Hepatocyte (in vitro differentiated cells): ENCODE data around the gene TMCO4. TPM values are rescaled to one million over a fixed set of nuclear protein-coding genes. Genes with fewer than 3 reads are reported as not detected.

Experiments
- DNase-seq: peaks from one replicate; pipeline ENCODE4 v3.0.0-alpha.2; 2016; ENCODE audit warnings: low spot score
- H2AFZ ChIP-seq: fragments of 200-600 bp; sonication (generic); 2 replicates; pipeline ENCODE4 v1.6.0; 2016; ENCODE audit warnings: antibody characterized with exemption, mild to moderate bottlenecking
- H3K27ac ChIP-seq: fragments of 200-600 bp; sonication (generic); 2 replicates; pipeline ENCODE4 v1.5.1; 2016; ENCODE audit warnings: mild to moderate bottlenecking
- H3K27me3 ChIP-seq: fragments of 200-600 bp; sonication (generic); 2 replicates; pipeline ENCODE4 v1.6.1; 2016
- H3K36me3 ChIP-seq: fragments of 200-600 bp; sonication (generic); replicated peaks from 2 replicates; pipeline ENCODE4 v1.5.1; 2016; ENCODE audit warnings: low read depth; ENCODE audit not compliant: insufficient read depth
- H3K4me1 ChIP-seq: fragments of 200-600 bp; sonication (generic); 2 replicates; pipeline ENCODE4 v1.5.1; 2016; ENCODE audit warnings: mild to moderate bottlenecking, moderate library complexity; ENCODE audit not compliant: insufficient read depth
- H3K4me2 ChIP-seq: fragments of 200-600 bp; sonication (generic); 2 replicates; pipeline ENCODE4 v1.6.0; 2016
- H3K4me3 ChIP-seq: fragments of 200-600 bp; sonication (generic); 2 replicates; pipeline ENCODE4 v1.5.1; 2016; ENCODE audit warnings: mild to moderate bottlenecking
- H3K79me2 ChIP-seq: fragments of 200-600 bp; sonication (generic); 2 replicates; pipeline ENCODE4 v1.6.0; 2017; ENCODE audit warnings: mild to moderate bottlenecking
- H3K9me2 ChIP-seq: fragments of 200-600 bp; sonication (generic); replicated peaks from 2 replicates; pipeline ENCODE4 v1.6.0; 2017; ENCODE audit warnings: mild to moderate bottlenecking; ENCODE audit not compliant: insufficient read depth
- H3K9me3 ChIP-seq: fragments of 200-600 bp; sonication (generic); 2 replicates; pipeline ENCODE4 v1.5.1; 2016; ENCODE audit warnings: low read depth, mild to moderate bottlenecking
- H4K20me1 ChIP-seq: fragments of 200-600 bp; sonication (generic); 2 replicates; pipeline ENCODE4 v1.6.0; 2016; ENCODE audit warnings: mild to moderate bottlenecking; ENCODE audit not compliant: insufficient read depth, poor library complexity, severe bottlenecking
- CTCF ChIP-seq: fragments of 200-600 bp; sonication (generic); IDR thresholded peaks from 2 replicates; pipeline ENCODE4 v1.5.1; 2016; ENCODE audit warnings: antibody characterized with exemption, mild to moderate bottlenecking; ENCODE audit not compliant: poor library complexity
- EZH2 ChIP-seq: fragments of 200-600 bp; sonication (generic); IDR thresholded peaks from 2 replicates; pipeline ENCODE4 v1.6.1; 2016; ENCODE audit warnings: antibody characterized with exemption, mild to moderate bottlenecking, borderline replicate concordance
- EZH2phosphoT487 ChIP-seq: fragments of 200-600 bp; sonication (generic); IDR thresholded peaks from one replicate; pipeline ENCODE4 v1.6.1; 2018; ENCODE audit warnings: antibody characterized with exemption, mild to moderate bottlenecking, low read depth, moderate library complexity; ENCODE audit not compliant: unreplicated experiment, severe bottlenecking
- WGBS: methylation state at CpG from one replicate; pipeline ENCODE4 v1.1.6; 2016; ENCODE audit warnings: low lambda C conversion rate; ENCODE audit errors: missing lambda C conversion rate; 5-methylcytosine and 5-hydroxymethylcytosine counted together
- polyA plus RNA-seq: library from polyadenylated mRNA; unstranded; fragments of >200 nt; fragmentation: Nextera tagmentation; extraction: Ambion mirVana; gene quantifications from 2 replicates; pipeline ENCODE4 v1.2.1, GENCODE V29; 2016
- total RNA-seq: library from RNA; depleted of rRNA; stranded (reverse); fragments of >200 nt; gene quantifications from 2 replicates; pipeline ENCODE4 v1.2.3, GENCODE V29; 2014

TMCO4 gene
- total and polyA plus RNA-seq, 2 experiments from 2014 or later: 8.7 to 13.0 TPM

- no peak for TF ChIP-seq EZH2
- TF ChIP-seq CTCF: no peak
- TF ChIP-seq EZH2phosphoT487: no peak
- DNase-seq: peak; percentile 59
- H3K9me2 ChIP-seq: no peaks in the 10 kb centered on the region
- no peaks in the 10 kb centered on the region for H3K9me3 ChIP-seq
- no peaks in the 10 kb centered on the region for H3K4me1 ChIP-seq
- H3K4me2 ChIP-seq: no peak overlapping the region
- peak overlapping the region; percentile 42 for H3K27ac ChIP-seq
- H4K20me1 ChIP-seq: no peaks in the 10 kb centered on the region
- H3K27me3 ChIP-seq: no peaks in the 10 kb centered on the region
- H2AFZ ChIP-seq: no peak overlapping the region
- no peaks in the 10 kb centered on the region for H3K36me3 ChIP-seq
- H3K4me3 ChIP-seq: no peak overlapping the region
- 46% methylated on average over 10 of the region's 10 CpGs for WGBS
- no peaks in the 10 kb centered on the region for H3K79me2 ChIP-seq
These were observed 45.2 kb downstream of the TMCO4 start for GRCh38 chr1:19754482-19754881.

GRCh38 chr1:19752083-19752696 lies 47.5 kb downstream of the TMCO4 start:
- Histone ChIP-seq H3K79me2 (no peaks in the 10 kb centered on the region), H3K4me1 (no peaks in the 10 kb centered on the region), H3K27me3 (no peaks in the 10 kb centered on the region), H3K36me3 (no peaks in the 10 kb centered on the region), H3K27ac (peak overlapping the region; percentile 78), H2AFZ (no peak overlapping the region), H4K20me1 (no peaks in the 10 kb centered on the region), H3K9me2 (no peaks in the 10 kb centered on the region), H3K4me3 (no peak overlapping the region), H3K4me2 (no peak overlapping the region), H3K9me3 (no peaks in the 10 kb centered on the region)
- peak; percentile 68 for DNase-seq
- no peak for TF ChIP-seq EZH2
- no peak for TF ChIP-seq EZH2phosphoT487
- no peak for TF ChIP-seq CTCF
- WGBS: 33% methylated on average over 9 of the region's 9 CpGs

DNA sequence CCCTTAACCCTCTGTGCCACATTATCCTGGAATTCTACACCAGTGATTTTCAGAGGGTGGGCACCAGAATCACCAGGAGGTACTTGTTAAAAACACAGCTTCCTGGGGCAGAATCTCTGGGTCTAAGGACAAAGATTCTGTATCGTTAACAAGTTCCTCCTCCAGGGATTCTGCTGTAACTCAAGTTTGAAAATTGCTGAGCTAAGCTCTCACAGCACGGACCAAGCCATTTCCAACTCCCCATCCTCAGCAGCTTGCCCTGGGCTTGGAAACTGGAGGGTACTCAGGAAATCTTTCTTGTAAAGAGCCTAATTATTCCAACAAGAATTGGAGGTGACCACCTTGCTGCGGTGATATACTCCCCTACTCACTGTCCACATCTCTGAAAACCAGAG lies 48.8 kb downstream of the TMCO4 start:
- TF ChIP-seq EZH2phosphoT487: no peak
- H3K79me2 ChIP-seq: no peaks in the 10 kb centered on the region
- WGBS: 90% methylated on average over 3 of the region's 3 CpGs
- H3K36me3 ChIP-seq: no peaks in the 10 kb centered on the region
- no peaks in the 10 kb centered on the region for H3K9me2 ChIP-seq
- H3K4me2 ChIP-seq: no peak overlapping the region
- no peaks in the 10 kb centered on the region for H3K9me3 ChIP-seq
- H3K27ac ChIP-seq: no peak overlapping the region
- H3K4me3 ChIP-seq: no peak overlapping the region
- no peaks in the 10 kb centered on the region for H3K4me1 ChIP-seq
- DNase-seq: no peak
- no peaks in the 10 kb centered on the region for H4K20me1 ChIP-seq
- no peak overlapping the region for H2AFZ ChIP-seq
- no peaks in the 10 kb centered on the region for H3K27me3 ChIP-seq

- 91% methylated on average over 15 of the region's 15 CpGs for WGBS
- H3K79me2 ChIP-seq: no peaks in the 10 kb centered on the region
- no peaks in the 10 kb centered on the region for H4K20me1 ChIP-seq
- H2AFZ ChIP-seq: no peak overlapping the region
- no peaks in the 10 kb centered on the region for H3K9me3 ChIP-seq
- H3K27me3 ChIP-seq: no peaks in the 10 kb centered on the region
- TF ChIP-seq EZH2phosphoT487 (no peak), CTCF (no peak), EZH2 (no peak)
- no peaks in the 10 kb centered on the region for H3K9me2 ChIP-seq
- no peak for DNase-seq
- no peak overlapping the region for H3K27ac ChIP-seq
- no peaks in the 10 kb centered on the region for H3K4me1 ChIP-seq
- no peak overlapping the region for H3K4me2 ChIP-seq
- no peaks in the 10 kb centered on the region for H3K36me3 ChIP-seq
- H3K4me3 ChIP-seq: no peak overlapping the region
These were observed 49.4 kb downstream of the TMCO4 start for GRCh38 chr1:19750101-19750881.
